Sciatic nerve (tissue), 1 donor: ENCODE results near the gene ZIC4. TPM values are rescaled to one million over a fixed set of nuclear protein-coding genes. Genes with fewer than 3 reads are reported as not detected.

Experiments used
- total RNA-seq: library from RNA; stranded (reverse); fragmentation: NEBNext Ultra II Directional; extraction: Animal tissue kit (Norgen Biotek cat#: 25700); gene quantifications from one replicate; pipeline ENCODE4 v1.2.1, GENCODE V29; 2021
- donor health status: DM: no; HTN: no; CAD: no.

The ZIC4 gene
- total RNA-seq, 1 donor from 2014 or later: 0.62 TPM

Other genes with a start within 250 kb of the ZIC4 start
- gene ZIC1, start 2.8 kb upstream of the ZIC4 start, total RNA-seq: 3.8 TPM